22Rv1 (cell line): ENCODE results near the gene ACP3.

Experiments used
- CTCF ChIP-seq: fragments of 450-650 bp; IDR thresholded peaks from 2 replicates; pipeline ENCODE4 v1.5.1; 2017; ENCODE audit warnings: mild to moderate bottlenecking
- ZFX ChIP-seq: fragments of 450-650 bp; IDR thresholded peaks from 2 replicates; pipeline ENCODE4 v1.6.1; 2017; ENCODE audit warnings: antibody characterized with exemption, borderline replicate concordance

- TF ChIP-seq CTCF (no peak), ZFX (no peak)
These were observed 34.1 kb downstream of the ACP3 start for GRCh38 chr3:132351222-132351806.
